PC-9 (cell line): ENCODE measurements around the gene CTNNA1. TPM values are rescaled to one million over a fixed set of nuclear protein-coding genes. Genes with fewer than 3 reads are reported as not detected.
A peak's percentile ranks its signal among the peaks of the same experiment; 100 is the strongest.

Experiments used
- BruUV-seq: library from RNA; stranded (reverse); fragments of 400-500 nt; replicated peaks from 2 replicates; lab custom pipeline; 2021; lab: Mats Ljungman, UMichigan
- CTCF ChIA-PET: fragments of 300-600 bp; sonication (Branson Sonifier 250); formaldehyde crosslinking; loops from one replicate; lab custom pipeline; 2022; ENCODE audit warnings: antibody characterized with exemption; lab: Charles Lee
- POLR2A ChIA-PET: fragments of 300-600 bp; sonication (Branson Sonifier 250); formaldehyde crosslinking; loops from one replicate; lab custom pipeline; 2022; ENCODE audit warnings: antibody characterized with exemption; ENCODE audit not compliant: unreplicated experiment; lab: Charles Lee
- DNase-seq, 2 experiments: peaks; one replicate each; pipeline versions ENCODE4 v3.0.0 to v3.0.0-alpha.2; 2015 to 2022; ENCODE audit warnings: mixed read lengths in 1 of 2
- H2AFZ ChIP-seq: fragments of 200-600 bp; sonication (generic); 2 replicates; pipeline ENCODE4 v1.8.1; 2017; ENCODE audit warnings: antibody characterized with exemption
- H3F3A ChIP-seq: fragments of 200-600 bp; sonication (generic); 2 replicates; pipeline ENCODE4 v1.8.1; 2017; ENCODE audit warnings: antibody characterized with exemption, mild to moderate bottlenecking, low read depth; ENCODE audit not compliant: insufficient read depth
- H3K27ac ChIP-seq: fragments of 200-600 bp; sonication (generic); 2 replicates; pipeline ENCODE4 v1.6.1; 2016; ENCODE audit warnings: mixed run types
- H3K27me3 ChIP-seq: fragments of 200-600 bp; sonication (generic); 2 replicates; pipeline ENCODE4 v1.6.1; 2016; ENCODE audit warnings: low read depth, mixed run types; ENCODE audit not compliant: insufficient read depth
- H3K36me3 ChIP-seq: fragments of 200-600 bp; sonication (generic); 2 replicates; pipeline ENCODE4 v1.6.1; 2016; ENCODE audit warnings: low read depth, mixed run types
- H3K4me1 ChIP-seq: fragments of 200-600 bp; sonication (generic); replicated peaks from 2 replicates; pipeline ENCODE4 v1.6.1; 2016; ENCODE audit warnings: mixed run types; ENCODE audit not compliant: insufficient read depth
- H3K4me2 ChIP-seq: fragments of 200-600 bp; sonication (generic); 2 replicates; pipeline ENCODE4 v1.6.1; 2017; ENCODE audit warnings: mixed run types
- H3K4me3 ChIP-seq: fragments of 200-600 bp; sonication (generic); 2 replicates; pipeline ENCODE4 v1.6.1; 2016; ENCODE audit warnings: mixed run types
- H3K79me2 ChIP-seq: fragments of 200-600 bp; sonication (generic); 2 replicates; pipeline ENCODE4 v1.6.1; 2017; ENCODE audit warnings: low read depth, mixed run types
- H3K9me2 ChIP-seq: fragments of 200-600 bp; sonication (generic); 2 replicates; pipeline ENCODE4 v1.8.1; 2017; ENCODE audit warnings: mild to moderate bottlenecking; ENCODE audit not compliant: insufficient read depth
- H3K9me3 ChIP-seq: fragments of 200-600 bp; sonication (generic); 2 replicates; pipeline ENCODE4 v1.8.1; 2016; ENCODE audit warnings: low read depth; ENCODE audit not compliant: insufficient read depth
- H4K20me1 ChIP-seq: fragments of 200-600 bp; sonication (generic); 2 replicates; pipeline ENCODE4 v1.8.1; 2017; ENCODE audit not compliant: insufficient read depth
- CTCF ChIP-seq: fragments of 200-600 bp; sonication (generic); conservative IDR thresholded peaks from 2 replicates; pipeline ENCODE4 v1.6.1; 2017; ENCODE audit warnings: mixed run types, antibody characterized with exemption, mild to moderate bottlenecking, moderate library complexity
- EZH2 ChIP-seq: fragments of 200-600 bp; sonication (generic); IDR thresholded peaks from 2 replicates; pipeline ENCODE4 v1.8.0; 2017; ENCODE audit warnings: antibody characterized with exemption, low read depth
- intact Hi-C: fragments of 100-400 bp; cut with micrococcal nuclease; formaldehyde crosslinking; loops from one replicate; pipeline ENCODE4 v1.10.0; 2022; ENCODE audit not compliant: unreplicated experiment
- total RNA-seq: library from RNA; stranded (reverse); gene quantifications from 2 replicates; pipeline ENCODE4 v1.2.3, GENCODE V29; 2021

The CTNNA1 gene
- total RNA-seq, 1 experiment from 2014 or later: 91.7 TPM

- Histone ChIP-seq H3K4me1 (peaks cover 17% of the 10 kb centered on the region), H3F3A (peaks cover 12% of the 10 kb centered on the region; the same call in 1 of the 2 replicates), H3K4me3 (no peak overlapping the region), H3K79me2 (peaks cover 75% of the 10 kb centered on the region), H3K9me3 (no peaks in the 10 kb centered on the region), H3K9me2 (no peaks in the 10 kb centered on the region), H3K36me3 (peaks cover 3% of the 10 kb centered on the region; the same call in 1 of the 2 replicates), H3K4me2 (no peak overlapping the region), H3K27me3 (no peaks in the 10 kb centered on the region), H2AFZ (no peak overlapping the region), H4K20me1 (peaks cover 69% of the 10 kb centered on the region), H3K27ac (peak overlapping the region; percentile 29; the same call in 1 of the 2 replicates)
- TF ChIP-seq EZH2 (no peak), CTCF (no peak)
- POLR2A ChIA-PET: no interaction called here
- TSS peak; percentile 4 for BruUV-seq
- DNase-seq: no peak
- CTCF ChIA-PET: interaction anchor here (2.0 kb wide), 1 partner anchor 81 kb away, joined by 12 read pairs; no protein-coding TSS in a partner anchor
- intact Hi-C loops: no loop called here
Observed at GRCh38 chr5:138870611-138871010, 117.4 kb downstream of the CTNNA1 start.

GRCh38 chr5:138872841-138873465 lies 119.7 kb downstream of the CTNNA1 start:
- intact Hi-C loops: no loop called here
- no peaks in the 10 kb centered on the region for H3K9me3 ChIP-seq
- POLR2A ChIA-PET: interaction anchor here (0.7 kb wide), 1 partner anchor 22 kb away, joined by 3 read pairs; no protein-coding TSS in a partner anchor

More at GRCh38 chr5:138872841-138873465, 119.7 kb downstream of the CTNNA1 start:
- Histone ChIP-seq H3K27me3 (no peaks in the 10 kb centered on the region), H2AFZ (no peak overlapping the region), H3K27ac (no peak overlapping the region), H3K9me2 (no peaks in the 10 kb centered on the region), H3F3A (peaks cover 12% of the 10 kb centered on the region; the same call in 1 of the 2 replicates), H4K20me1 (peaks cover 86% of the 10 kb centered on the region), H3K4me2 (no peak overlapping the region), H3K79me2 (peaks cover 96% of the 10 kb centered on the region), H3K4me3 (no peak overlapping the region), H3K4me1 (peaks cover 17% of the 10 kb centered on the region), H3K36me3 (peaks cover 4% of the 10 kb centered on the region; the same call in 1 of the 2 replicates)
- CTCF ChIA-PET: interaction anchor here (0.6 kb wide), 1 partner anchor 229 kb away, joined by 3 read pairs; no protein-coding TSS in a partner anchor
- no TSS peak for BruUV-seq
- no peak for TF ChIP-seq CTCF
- TF ChIP-seq EZH2: no peak
- DNase-seq: peak in 1 of 2 experiments; percentile 19
